VCaP (cell line): ENCODE data around the gene MACF1.
A peak's percentile ranks its signal among the peaks of the same experiment; 100 is the strongest.

Experiments used
- H3K27ac ChIP-seq: fragments of 450-650 bp; 2 replicates; pipeline ENCODE4 v1.5.1; 2017
- CTCF ChIP-seq: fragments of 450-650 bp; conservative IDR thresholded peaks from 2 replicates; pipeline ENCODE4 v1.5.1; 2017; ENCODE audit warnings: mild to moderate bottlenecking, moderate library complexity

MACF1 gene

DNA sequence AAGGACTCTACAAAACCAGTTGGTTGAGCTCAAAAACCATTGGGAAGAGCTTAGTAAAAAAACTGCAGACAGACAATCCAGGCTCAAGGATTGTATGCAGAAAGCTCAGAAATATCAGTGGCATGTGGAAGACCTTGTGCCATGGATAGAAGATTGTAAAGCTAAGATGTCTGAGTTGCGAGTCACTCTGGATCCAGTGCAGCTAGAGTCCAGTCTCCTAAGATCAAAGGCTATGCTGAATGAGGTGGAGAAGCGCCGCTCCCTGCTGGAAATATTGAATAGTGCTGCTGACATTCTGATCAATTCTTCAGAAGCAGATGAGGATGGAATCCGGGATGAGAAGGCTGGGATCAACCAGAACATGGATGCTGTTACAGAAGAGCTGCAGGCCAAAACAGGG, 183.0 kb downstream of the MACF1 start:
- TF ChIP-seq CTCF, result peak; percentile 52; the same call in 1 of the 2 replicates
- peak overlapping the region; percentile 41 for H3K27ac ChIP-seq

- H3K27ac ChIP-seq, result no peak overlapping the region
- TF ChIP-seq CTCF, result no peak
These were observed 187.5 kb downstream of the MACF1 start for GRCh38 chr1:39391691-39392679.

- peak overlapping the region; percentile 67 for H3K27ac ChIP-seq
- no peak for TF ChIP-seq CTCF
These were observed 188.5 kb downstream of the MACF1 start for GRCh38 chr1:39392851-39393573.

DNA sequence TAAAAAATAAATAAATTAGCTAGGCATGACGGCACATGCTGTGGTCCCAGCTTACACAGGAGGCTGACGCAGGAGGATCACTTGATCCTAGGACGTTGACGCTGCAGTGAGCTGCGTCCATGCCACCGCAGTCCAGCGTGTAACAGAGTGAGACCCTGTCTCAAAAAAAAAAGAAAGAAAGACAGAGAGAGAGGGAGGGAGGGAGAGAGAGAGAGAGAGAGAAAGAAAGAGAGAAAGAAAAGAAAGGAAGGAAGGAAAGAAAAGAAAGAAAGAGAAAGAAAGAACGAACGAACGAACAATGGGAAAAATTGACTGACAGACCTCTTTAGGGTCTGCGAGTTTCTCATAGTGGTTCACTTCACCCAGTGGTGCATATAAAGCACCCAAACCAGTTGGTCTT, 189.2 kb downstream of the MACF1 start:
- TF ChIP-seq CTCF, result no peak
- peak overlapping the region; percentile 67 for H3K27ac ChIP-seq

GRCh38 chr1:39394059-39394458, 189.6 kb downstream of the MACF1 start:
- TF ChIP-seq CTCF, result no peak
- peak overlapping the region; percentile 67 for H3K27ac ChIP-seq

DNA sequence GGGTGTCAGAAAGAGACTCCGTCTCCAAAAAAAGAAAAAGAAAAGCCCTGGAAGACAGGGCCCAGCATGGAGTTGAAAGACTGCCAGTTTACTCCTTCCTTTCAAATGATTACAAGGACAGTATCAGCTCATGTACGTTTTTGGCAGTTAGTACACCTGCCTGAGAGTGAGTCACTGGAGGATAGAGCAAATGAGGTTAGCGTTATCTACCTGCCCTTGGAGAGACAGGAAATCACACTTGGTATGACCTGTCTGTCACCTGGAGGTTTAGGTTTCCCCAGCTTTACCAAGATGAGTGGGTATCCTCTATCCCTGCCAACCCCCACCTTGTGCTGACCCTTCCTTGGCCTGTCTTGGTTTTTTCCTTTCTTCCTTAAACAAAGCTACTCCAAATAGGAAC, 190.1 kb downstream of the MACF1 start:
- H3K27ac ChIP-seq, result peak overlapping the region; percentile 67
- no peak for TF ChIP-seq CTCF

GRCh38 chr1:39395357-39395831, 190.9 kb downstream of the MACF1 start:
- no peak for TF ChIP-seq CTCF
- H3K27ac ChIP-seq, result peak overlapping the region; percentile 67
